MCF 10A (cell line): ENCODE data around the gene OTUD3. TPM values are rescaled to one million over a fixed set of nuclear protein-coding genes. Genes with fewer than 3 reads are reported as not detected.
"Not testable (repeated sequence)": the region's sequence is repeated elsewhere in the genome, so short reads cannot be mapped to it uniquely, and the experiment has no call there.

Experiments used
- BruUV-seq: library from RNA; stranded (reverse); fragments of 400-500 nt; replicated peaks from 2 replicates; lab custom pipeline; 2021; lab: Mats Ljungman, UMichigan
- CTCF ChIA-PET: fragments of 300-600 bp; sonication (Branson Sonifier 250); formaldehyde crosslinking; extraction: SDS; loops from one replicate; lab custom pipeline; 2021; ENCODE audit warnings: antibody characterized with exemption, inconsistent platforms; lab: Yijun Ruan, JAX
- POLR2A ChIA-PET: fragments of 300-600, 350-650 bp; sonication (Branson Sonifier 250); formaldehyde crosslinking; extraction: SDS; loops from one replicate; lab custom pipeline; 2020; ENCODE audit warnings: antibody characterized with exemption, inconsistent platforms; lab: Yijun Ruan, JAX
- DNase-seq: peaks from one replicate; pipeline ENCODE4 v3.0.0-alpha.2; 2018; ENCODE audit not compliant: unreplicated experiment
- H3K27ac Mint-ChIP-seq: one replicate; pipeline ENCODE4 v1.8.0; 2022; ENCODE audit warnings: mild to moderate bottlenecking, low read depth, mixed read lengths; ENCODE audit not compliant: unreplicated experiment
- H3K27me3 Mint-ChIP-seq: one replicate; pipeline ENCODE4 v1.8.0; 2022; ENCODE audit warnings: mixed read lengths; ENCODE audit not compliant: insufficient read depth, unreplicated experiment
- H3K36me3 Mint-ChIP-seq: one replicate; pipeline ENCODE4 v1.8.0; 2022; ENCODE audit warnings: mild to moderate bottlenecking, moderate library complexity, mixed read lengths; ENCODE audit not compliant: insufficient read depth, unreplicated experiment
- H3K4me1 Mint-ChIP-seq: one replicate; pipeline ENCODE4 v1.8.0; 2022; ENCODE audit warnings: mixed read lengths; ENCODE audit not compliant: insufficient read depth, unreplicated experiment
- H3K4me3 Mint-ChIP-seq: one replicate; pipeline ENCODE4 v1.8.0; 2022; ENCODE audit warnings: mild to moderate bottlenecking, moderate library complexity, mixed read lengths; ENCODE audit not compliant: unreplicated experiment
- H3K9me3 Mint-ChIP-seq: one replicate; pipeline ENCODE4 v1.8.0; 2022; ENCODE audit warnings: mixed read lengths; ENCODE audit not compliant: unreplicated experiment
- CTCF ChIP-seq: fragments of 200-600 bp; IDR thresholded peaks from one replicate; pipeline ENCODE4 v1.8.0; 2022; ENCODE audit warnings: antibody characterized with exemption, mild to moderate bottlenecking; ENCODE audit not compliant: unreplicated experiment
- intact Hi-C: fragments of 100-400 bp; cut with micrococcal nuclease; formaldehyde crosslinking; loops from 2 replicates; pipeline ENCODE4 v1.14.1; 2022
- total RNA-seq: library from RNA; stranded (reverse); gene quantifications from 2 replicates; pipeline ENCODE4 v1.2.3, GENCODE V29; 2022

The OTUD3 gene
- total RNA-seq, 1 experiment from 2014 or later = 11.6 TPM

- H3K4me3 Mint-ChIP-seq = no peak overlapping the region
- H3K27me3 Mint-ChIP-seq = no peaks in the 10 kb centered on the region
- intact Hi-C loops = no loop called here
- no peaks in the 10 kb centered on the region for H3K9me3 Mint-ChIP-seq
- ChIA-PET POLR2A (interaction anchor here (0.5 kb wide), 1 partner anchor 30 kb away, joined by 3 read pairs; no protein-coding TSS in a partner anchor), CTCF (no interaction called here)
- BruUV-seq = no TSS peak
- DNase-seq = no peak
- no peak overlapping the region for H3K27ac Mint-ChIP-seq
- H3K4me1 Mint-ChIP-seq = peaks cover 14% of the 10 kb centered on the region
- H3K36me3 Mint-ChIP-seq = no peaks in the 10 kb centered on the region
- TF ChIP-seq CTCF = no peak
These were observed 3.6 kb upstream of the OTUD3 start for GRCh38 chr1:19878637-19878985.

DNA sequence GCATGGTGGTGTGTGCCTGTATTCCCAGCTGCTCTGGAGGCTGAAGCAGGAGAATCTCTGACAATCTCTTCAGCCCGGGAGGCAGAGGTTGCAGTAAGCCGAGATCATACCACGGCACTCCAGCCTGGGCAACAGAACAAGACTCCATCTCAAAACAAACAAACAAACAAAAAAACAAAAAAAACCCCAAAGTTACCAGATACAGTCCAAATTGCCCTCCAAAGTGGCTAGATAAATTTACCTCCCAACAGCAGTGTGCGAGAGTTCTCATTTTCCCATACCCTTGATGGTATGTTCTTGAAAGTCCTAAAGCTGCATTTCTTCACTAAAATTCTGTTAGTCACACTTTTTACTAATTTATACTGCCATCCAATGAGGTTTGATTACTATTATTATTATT, 3.0 kb upstream of the OTUD3 start:
- ChIA-PET POLR2A (interaction anchor here (0.5 kb wide), 1 partner anchor 30 kb away, joined by 3 read pairs; no protein-coding TSS in a partner anchor), CTCF (interaction anchor here (0.6 kb wide), 1 partner anchor 482 kb away, joined by 5 read pairs; no protein-coding TSS in a partner anchor)
- peaks cover 19% of the 10 kb centered on the region for H3K4me1 Mint-ChIP-seq

DNA sequence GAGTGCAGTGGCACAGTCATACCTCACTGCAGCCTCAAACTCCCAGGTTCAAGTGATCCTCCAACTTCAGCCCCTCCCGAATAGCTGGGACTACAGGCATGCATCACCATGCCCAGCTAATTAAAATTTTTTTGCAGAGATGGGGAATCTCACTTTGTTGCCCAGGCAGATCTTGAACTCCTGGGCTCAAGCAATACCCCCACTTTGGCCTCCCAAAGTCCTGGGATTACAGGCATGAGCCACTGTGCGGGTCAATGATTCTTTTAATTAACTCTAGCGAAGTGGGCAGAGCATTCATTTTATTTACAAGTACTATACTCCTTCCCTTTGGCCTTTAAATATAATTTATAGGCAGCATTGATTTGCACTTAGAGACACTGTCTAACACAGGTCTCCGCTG, 2.5 kb upstream of the OTUD3 start:
- no peak overlapping the region for H3K4me3 Mint-ChIP-seq
- H3K4me1 Mint-ChIP-seq = peaks cover 23% of the 10 kb centered on the region
- H3K9me3 Mint-ChIP-seq = no peaks in the 10 kb centered on the region
- no peak for DNase-seq
- BruUV-seq = no TSS peak
- no peak for TF ChIP-seq CTCF
- POLR2A ChIA-PET = no interaction called here
- CTCF ChIA-PET = interaction anchor here (0.6 to 0.8 kb wide), 3 partner anchors 112 to 482 kb away, joined by 3 to 5 read pairs (median 3); no protein-coding TSS in a partner anchor
- no peak overlapping the region for H3K27ac Mint-ChIP-seq
- intact Hi-C loops = no loop called here
- no peaks in the 10 kb centered on the region for H3K27me3 Mint-ChIP-seq
- no peaks in the 10 kb centered on the region for H3K36me3 Mint-ChIP-seq

More for the DNA sequence above, 3.0 kb upstream of the OTUD3 start:
- Mint-ChIP-seq H3K27me3 (no peaks in the 10 kb centered on the region), H3K27ac (no peak overlapping the region), H3K4me3 (no peak overlapping the region), H3K36me3 (no peaks in the 10 kb centered on the region), H3K9me3 (no peaks in the 10 kb centered on the region)
- TF ChIP-seq CTCF = no peak
- intact Hi-C loops = no loop called here
- DNase-seq = no peak
- no TSS peak for BruUV-seq

GRCh38 chr1:19880841-19881240, 1.4 kb upstream of the OTUD3 start:
- intact Hi-C loops, H3K27ac Mint-ChIP-seq, H3K27me3 Mint-ChIP-seq, H3K9me3 Mint-ChIP-seq, BruUV-seq, H3K36me3 Mint-ChIP-seq, DNase-seq, H3K4me3 Mint-ChIP-seq: not testable (repeated sequence)
- ChIA-PET POLR2A (interaction anchor here (0.7 kb wide), 1 partner anchor 13 kb away, joined by 3 read pairs; no protein-coding TSS in a partner anchor), CTCF (interaction anchor here (0.6 to 2.9 kb wide), 7 partner anchors 14 to 712 kb away, joined by 3 to 11 read pairs (median 3); no protein-coding TSS in a partner anchor)
- peaks cover 29% of the 10 kb centered on the region for H3K4me1 Mint-ChIP-seq
